ENCODE results near the gene MIGA2.

MIGA2 gene

DNA sequence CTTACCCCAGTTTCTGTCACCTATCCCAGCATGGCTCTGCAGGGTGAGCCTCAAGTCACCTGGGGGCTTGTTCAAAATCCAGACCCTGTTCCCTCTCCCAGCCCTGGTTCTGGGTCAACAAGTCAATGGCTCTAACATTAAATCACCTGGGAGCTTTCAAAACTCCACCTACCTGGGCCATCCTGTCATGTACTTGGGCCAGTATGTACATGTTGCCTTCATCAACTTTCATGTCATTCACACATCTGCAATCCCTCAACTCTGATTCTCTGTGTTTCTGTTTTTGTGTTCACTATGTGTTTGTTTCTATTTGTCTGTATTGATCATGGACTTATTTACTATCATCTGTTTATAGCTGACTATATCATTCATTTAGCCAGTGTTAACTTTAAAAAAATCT lies 6.2 kb upstream of the MIGA2 start:
- no peak for TF ChIP-seq SIN3A (IDR thresholded peaks at IDR 0.05; ENCODE audit: borderline replicate concordance, insufficient read depth, low read length)
- TF ChIP-seq FOXP2 (optimal IDR thresholded peaks at IDR 0.05; ENCODE audit: borderline replicate concordance, extremely low read depth, extremely low read length, insufficient read depth), result no peak
- TF ChIP-seq, protein P1, sequence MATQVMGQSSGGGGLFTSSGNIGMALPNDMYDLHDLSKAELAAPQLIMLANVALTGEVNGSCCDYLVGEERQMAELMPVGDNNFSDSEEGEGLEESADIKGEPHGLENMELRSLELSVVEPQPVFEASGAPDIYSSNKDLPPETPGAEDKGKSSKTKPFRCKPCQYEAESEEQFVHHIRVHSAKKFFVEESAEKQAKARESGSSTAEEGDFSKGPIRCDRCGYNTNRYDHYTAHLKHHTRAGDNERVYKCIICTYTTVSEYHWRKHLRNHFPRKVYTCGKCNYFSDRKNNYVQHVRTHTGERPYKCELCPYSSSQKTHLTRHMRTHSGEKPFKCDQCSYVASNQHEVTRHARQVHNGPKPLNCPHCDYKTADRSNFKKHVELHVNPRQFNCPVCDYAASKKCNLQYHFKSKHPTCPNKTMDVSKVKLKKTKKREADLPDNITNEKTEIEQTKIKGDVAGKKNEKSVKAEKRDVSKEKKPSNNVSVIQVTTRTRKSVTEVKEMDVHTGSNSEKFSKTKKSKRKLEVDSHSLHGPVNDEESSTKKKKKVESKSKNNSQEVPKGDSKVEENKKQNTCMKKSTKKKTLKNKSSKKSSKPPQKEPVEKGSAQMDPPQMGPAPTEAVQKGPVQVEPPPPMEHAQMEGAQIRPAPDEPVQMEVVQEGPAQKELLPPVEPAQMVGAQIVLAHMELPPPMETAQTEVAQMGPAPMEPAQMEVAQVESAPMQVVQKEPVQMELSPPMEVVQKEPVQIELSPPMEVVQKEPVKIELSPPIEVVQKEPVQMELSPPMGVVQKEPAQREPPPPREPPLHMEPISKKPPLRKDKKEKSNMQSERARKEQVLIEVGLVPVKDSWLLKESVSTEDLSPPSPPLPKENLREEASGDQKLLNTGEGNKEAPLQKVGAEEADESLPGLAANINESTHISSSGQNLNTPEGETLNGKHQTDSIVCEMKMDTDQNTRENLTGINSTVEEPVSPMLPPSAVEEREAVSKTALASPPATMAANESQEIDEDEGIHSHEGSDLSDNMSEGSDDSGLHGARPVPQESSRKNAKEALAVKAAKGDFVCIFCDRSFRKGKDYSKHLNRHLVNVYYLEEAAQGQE (IDR thresholded peaks at IDR 0.05; ENCODE audit: insufficient read depth in 1 of 2, low read depth in 2 of 2, low read length in 2 of 2), result no peak
- no peak for TF ChIP-seq POLR2AphosphoS5 (IDR thresholded peaks at IDR 0.05; ENCODE audit: low read depth, low read length)
- TF ChIP-seq TAF1 (IDR thresholded peaks at IDR 0.05; ENCODE audit: borderline replicate concordance, insufficient read depth, low read length), result no peak

DNA sequence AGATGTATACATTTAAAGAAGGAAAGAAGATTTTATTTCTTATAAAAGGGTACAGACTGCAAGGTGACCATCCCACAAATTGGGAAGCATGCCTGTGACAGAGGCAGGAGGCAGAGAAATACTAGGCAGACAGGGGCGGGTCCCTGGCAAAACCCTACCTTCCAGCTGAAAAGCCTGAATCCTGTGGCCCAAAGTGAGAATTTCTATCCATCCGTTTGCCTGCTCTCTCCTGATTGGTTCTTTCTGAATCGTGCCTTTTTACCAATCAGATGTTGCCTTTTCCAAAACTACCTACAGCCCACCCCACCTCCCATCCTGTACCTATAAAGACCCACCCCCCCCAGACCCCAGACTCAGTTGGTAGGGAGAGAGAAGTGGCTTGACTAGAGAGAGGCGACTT lies 4.9 kb upstream of the MIGA2 start:
- TF ChIP-seq TAF1 (IDR thresholded peaks at IDR 0.05; ENCODE audit: borderline replicate concordance, insufficient read depth, low read length), result no peak
- TF ChIP-seq POLR2AphosphoS5 (IDR thresholded peaks at IDR 0.05; ENCODE audit: low read depth, low read length), result no peak
- TF ChIP-seq SIN3A (IDR thresholded peaks at IDR 0.05; ENCODE audit: borderline replicate concordance, insufficient read depth, low read length), result no peak
- TF ChIP-seq, protein P1 (IDR thresholded peaks at IDR 0.05; ENCODE audit: insufficient read depth in 1 of 2, low read depth in 2 of 2, low read length in 2 of 2), result no peak
- TF ChIP-seq FOXP2 (optimal IDR thresholded peaks at IDR 0.05; ENCODE audit: borderline replicate concordance, extremely low read depth, extremely low read length, insufficient read depth), result no peak

DNA sequence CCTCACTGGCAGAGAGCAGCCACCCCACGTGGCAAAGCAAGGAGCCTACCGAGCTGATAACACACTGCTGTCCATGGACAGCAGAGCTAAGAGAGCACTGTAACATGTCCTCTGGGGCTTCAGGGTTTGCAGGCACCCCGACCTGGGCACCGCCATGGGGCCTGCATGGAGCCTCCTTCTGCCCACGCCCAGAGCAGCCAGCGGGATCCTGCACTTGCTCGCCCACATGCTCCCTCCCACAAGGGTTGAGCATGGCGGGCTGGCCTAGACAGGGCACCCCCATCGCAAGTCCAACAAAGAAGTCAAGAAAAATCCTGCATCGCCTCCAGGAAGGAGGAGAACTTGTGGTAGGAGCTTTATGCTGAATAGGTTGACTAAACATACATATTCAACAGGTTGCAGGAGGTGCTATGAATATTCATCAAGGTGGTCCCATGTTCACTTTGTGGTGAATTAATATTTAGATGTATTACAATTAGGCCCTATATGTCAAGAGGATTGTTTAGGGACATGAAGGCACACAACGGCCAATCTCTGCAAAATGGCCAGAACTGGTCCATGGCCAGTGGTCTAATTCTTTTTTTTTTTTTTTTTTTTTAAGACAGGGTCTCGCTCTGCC lies 3.8 kb upstream of the MIGA2 start:
- TF ChIP-seq, protein P1 (IDR thresholded peaks at IDR 0.05; ENCODE audit: insufficient read depth in 1 of 2, low read depth in 2 of 2, low read length in 2 of 2), result no peak
- TF ChIP-seq POLR2AphosphoS5 (IDR thresholded peaks at IDR 0.05; ENCODE audit: low read depth, low read length) (no peak), FOXP2 (optimal IDR thresholded peaks at IDR 0.05; ENCODE audit: borderline replicate concordance, extremely low read depth, extremely low read length, insufficient read depth) (no peak), TAF1 (IDR thresholded peaks at IDR 0.05; ENCODE audit: borderline replicate concordance, insufficient read depth, low read length) (no peak), SIN3A (IDR thresholded peaks at IDR 0.05; ENCODE audit: borderline replicate concordance, insufficient read depth, low read length) (no peak)

DNA sequence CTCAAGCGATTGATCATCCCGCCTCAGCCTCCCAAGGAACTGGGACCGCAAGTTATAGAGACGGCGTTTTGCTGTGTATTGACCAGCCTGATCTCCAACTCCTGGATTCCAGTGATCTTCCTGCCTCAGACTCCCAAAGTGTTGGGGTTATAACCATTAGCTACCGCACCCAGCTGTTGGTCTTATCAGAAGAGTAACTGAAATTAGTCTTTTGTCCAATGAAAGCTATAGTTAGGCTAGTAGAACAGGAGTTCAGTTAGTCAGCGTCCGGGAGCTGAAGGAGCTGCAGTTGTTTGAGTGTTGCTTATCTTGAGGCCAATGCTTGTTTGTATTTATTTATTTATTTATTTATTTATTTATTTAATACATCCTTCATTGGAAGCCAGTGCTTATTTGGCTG lies 3.2 kb upstream of the MIGA2 start:
- TF ChIP-seq SIN3A (IDR thresholded peaks at IDR 0.05; ENCODE audit: borderline replicate concordance, insufficient read depth, low read length) (no peak), POLR2AphosphoS5 (IDR thresholded peaks at IDR 0.05; ENCODE audit: low read depth, low read length) (no peak), TAF1 (IDR thresholded peaks at IDR 0.05; ENCODE audit: borderline replicate concordance, insufficient read depth, low read length) (no peak), FOXP2 (optimal IDR thresholded peaks at IDR 0.05; ENCODE audit: borderline replicate concordance, extremely low read depth, extremely low read length, insufficient read depth) (no peak)
- TF ChIP-seq, protein P1 (IDR thresholded peaks at IDR 0.05; ENCODE audit: insufficient read depth in 1 of 2, low read depth in 2 of 2, low read length in 2 of 2), result no peak

Measured in PFSK-1 (cell line).